GM21529 (cell line): ENCODE measurements around the gene CNIH2.
"Not testable (repeated sequence)": the region's sequence is repeated elsewhere in the genome, so short reads cannot be mapped to it uniquely, and the experiment has no call there.

Source experiments
- ATAC-seq: cut with Tn5 transposase; IDR thresholded peaks from one replicate; pipeline ENCODE4 v1.9.1; 2021; ENCODE audit not compliant: unreplicated experiment

CNIH2 gene

GRCh38 chr11:66289548-66290329 is 11.8 kb downstream of the CNIH2 start:
- peak; percentile 26 for ATAC-seq

GRCh38 chr11:66290330-66290621 is 12.3 kb downstream of the CNIH2 start:
- no peak for ATAC-seq

GRCh38 chr11:66291303-66291705 is 13.3 kb downstream of the CNIH2 start:
- ATAC-seq = no peak

- ATAC-seq = no peak
These were observed 13.9 kb downstream of the CNIH2 start, which contains the start of gene TMEM151A for GRCh38 chr11:66291706-66292542. TMEM151A (plus strand) TSS chr11:66291894; CDS start chr11:66292014, 120 bp downstream.

- no peak for ATAC-seq
These were observed 14.8 kb downstream of the CNIH2 start for GRCh38 chr11:66292543-66293332.

- no peak for ATAC-seq
These were observed 15.4 kb downstream of the CNIH2 start for GRCh38 chr11:66293352-66293751.

- ATAC-seq = no peak
These were observed 16.0 kb downstream of the CNIH2 start for GRCh38 chr11:66293777-66294625.

GRCh38 chr11:66294626-66295620 is 16.9 kb downstream of the CNIH2 start:
- no peak for ATAC-seq

- ATAC-seq = no peak
These were observed 19.6 kb downstream of the CNIH2 start for GRCh38 chr11:66297610-66298009.

GRCh38 chr11:66299186-66299585 is 21.2 kb downstream of the CNIH2 start:
- ATAC-seq = no peak

- no peak for ATAC-seq
These were observed 24.7 kb downstream of the CNIH2 start for GRCh38 chr11:66302656-66303055.

GRCh38 chr11:66309475-66309874 is 31.5 kb downstream of the CNIH2 start:
- no peak for ATAC-seq

- ATAC-seq = no peak
These were observed 32.3 kb downstream of the CNIH2 start for GRCh38 chr11:66310324-66310723.

GRCh38 chr11:66310803-66311440 is 32.9 kb downstream of the CNIH2 start:
- ATAC-seq = not testable (repeated sequence)

GRCh38 chr11:66311470-66311964 is 33.5 kb downstream of the CNIH2 start:
- no peak for ATAC-seq

- peak; percentile 67 for ATAC-seq
These were observed 34.1 kb downstream of the CNIH2 start for GRCh38 chr11:66311965-66312548.

GRCh38 chr11:66312549-66313320 is 34.8 kb downstream of the CNIH2 start:
- peak; percentile 62 for ATAC-seq
